Esophagus (tissue), 2 donors: Measurements from ENCODE around the gene RXRA. TPM values are rescaled to one million over a fixed set of nuclear protein-coding genes. Genes with fewer than 3 reads are reported as not detected.
A peak's percentile ranks its signal among the peaks of the same experiment; 100 is the strongest.

Experiments used
- H3K27ac ChIP-seq, 2 donors: one replicate each; pipeline ENCODE4 v1.5.1; 2013; ENCODE audit warnings: low read depth in 2 of 2, mild to moderate bottlenecking in 2 of 2, inconsistent platforms in 1 of 2, low read length in 1 of 2, moderate library complexity in 1 of 2
- H3K27me3 ChIP-seq, 2 donors: one replicate each; pipeline ENCODE4 v1.6.1; 2013; ENCODE audit warnings: low read length in 2 of 2, control low read depth in 1 of 2, mild to moderate bottlenecking in 1 of 2; ENCODE audit not compliant: insufficient read depth in 2 of 2, control insufficient read depth in 1 of 2
- H3K36me3 ChIP-seq, 2 donors: one replicate each; pipeline ENCODE4 v1.6.1; 2013; ENCODE audit warnings: low read length in 1 of 2; ENCODE audit not compliant: control insufficient read depth in 2 of 2, insufficient read depth in 2 of 2
- H3K4me1 ChIP-seq, 2 donors: one replicate each; pipeline ENCODE4 v1.6.1; 2013; ENCODE audit warnings: low read length in 1 of 2; ENCODE audit not compliant: control insufficient read depth in 2 of 2, insufficient read depth in 2 of 2
- H3K4me3 ChIP-seq, 2 donors: one replicate each; pipeline ENCODE4 v1.5.1; 2013; ENCODE audit warnings: low read length in 2 of 2, mild to moderate bottlenecking in 2 of 2, low read depth in 1 of 2, moderate library complexity in 1 of 2
- H3K9me3 ChIP-seq, 2 donors: one replicate each; pipeline ENCODE4 v1.6.1; 2013; ENCODE audit warnings: mild to moderate bottlenecking in 2 of 2, low read depth in 1 of 2, low read length in 1 of 2, moderate library complexity in 1 of 2; ENCODE audit not compliant: control insufficient read depth in 2 of 2, insufficient read depth in 1 of 2
- WGBS, 2 donors: extraction: QIAGEN DNeasy Blood & Tissue Kit; methylation state at CpG; one replicate each; pipeline ENCODE4 v1.1.7; 2013; 5-methylcytosine and 5-hydroxymethylcytosine counted together
- polyA plus RNA-seq, 2 donors: library from polyadenylated mRNA; stranded (reverse); fragments of 200-250 nt; gene quantifications; one replicate each; pipeline ENCODE4 v1.2.3, GENCODE V29; 2013
- donor health status: healthy with polysubstance abuse.
- donor health status: Bipolar disorder and iron deficiency.

The RXRA gene
- polyA plus RNA-seq, 2 donors: 31.4 to 63.4 TPM

GRCh38 chr9:134358026-134358661, 31.9 kb downstream of the RXRA start:
- H3K4me1 ChIP-seq: peaks cover 41 to 69% of the 10 kb centered on the region in 2 donors
- H3K27me3 ChIP-seq: no peaks in the 10 kb centered on the region
- H3K4me3 ChIP-seq: no peak overlapping the region
- WGBS, 2 donors: 59 to 72% methylated on average over 16 of the region's 16 CpGs
- H3K27ac ChIP-seq: peak overlapping the region; percentile 97 to 98
- H3K36me3 ChIP-seq: no peaks in the 10 kb centered on the region
- no peaks in the 10 kb centered on the region for H3K9me3 ChIP-seq

- H3K27ac ChIP-seq: peak overlapping the region; percentile 97 to 98
- peaks cover 39 to 69% of the 10 kb centered on the region in 2 donors for H3K4me1 ChIP-seq
- H3K36me3 ChIP-seq: no peaks in the 10 kb centered on the region
- no peaks in the 10 kb centered on the region for H3K9me3 ChIP-seq
- 46 to 48% methylated on average over 17 of the region's 17 CpGs for WGBS, 2 donors
- no peaks in the 10 kb centered on the region for H3K27me3 ChIP-seq
- H3K4me3 ChIP-seq: no peak overlapping the region
Measured at GRCh38 chr9:134358662-134359319, 32.5 kb downstream of the RXRA start.

- Histone ChIP-seq H3K27ac (peak overlapping the region in 1 of 2 donors; percentile 97), H3K4me3 (no peak overlapping the region), H3K27me3 (no peaks in the 10 kb centered on the region), H3K9me3 (no peaks in the 10 kb centered on the region), H3K4me1 (peaks cover 41 to 66% of the 10 kb centered on the region in 2 donors), H3K36me3 (no peaks in the 10 kb centered on the region)
- WGBS, 2 donors: 78 to 80% methylated on average over 20 to 23 of the region's 23 CpGs
Measured at GRCh38 chr9:134359493-134360179, 33.4 kb downstream of the RXRA start.

GRCh38 chr9:134360180-134360759, 34.0 kb downstream of the RXRA start:
- whole genome bisulfite sequencing, 2 donors: 80 to 82% methylated on average over 29 to 30 of the region's 30 CpGs
- no peak overlapping the region for H3K4me3 ChIP-seq
- H3K9me3 ChIP-seq: no peaks in the 10 kb centered on the region
- no peaks in the 10 kb centered on the region for H3K36me3 ChIP-seq
- H3K4me1 ChIP-seq: peaks cover 45 to 62% of the 10 kb centered on the region in 2 donors
- peak overlapping the region in 1 of 2 donors; percentile 56 for H3K27ac ChIP-seq
- no peaks in the 10 kb centered on the region for H3K27me3 ChIP-seq

GRCh38 chr9:134360897-134361296, 34.6 kb downstream of the RXRA start:
- no peak overlapping the region for H3K27ac ChIP-seq
- H3K4me1 ChIP-seq: peaks cover 48 to 63% of the 10 kb centered on the region in 2 donors
- no peaks in the 10 kb centered on the region for H3K36me3 ChIP-seq
- H3K27me3 ChIP-seq: no peaks in the 10 kb centered on the region
- H3K9me3 ChIP-seq: no peaks in the 10 kb centered on the region
- no peak overlapping the region for H3K4me3 ChIP-seq
- 57 to 66% methylated on average over 13 to 14 of the region's 14 CpGs for WGBS, 2 donors

GRCh38 chr9:134361426-134361825, 35.2 kb downstream of the RXRA start:
- H3K36me3 ChIP-seq: no peaks in the 10 kb centered on the region
- H3K27me3 ChIP-seq: no peaks in the 10 kb centered on the region
- H3K9me3 ChIP-seq: no peaks in the 10 kb centered on the region
- H3K4me1 ChIP-seq: peaks cover 48 to 64% of the 10 kb centered on the region in 2 donors
- H3K4me3 ChIP-seq: no peak overlapping the region
- 75 to 86% methylated on average over 16 of the region's 16 CpGs for WGBS, 2 donors
- peak overlapping the region in 1 of 2 donors; percentile 16 for H3K27ac ChIP-seq

GRCh38 chr9:134361843-134362414, 35.7 kb downstream of the RXRA start:
- Histone ChIP-seq H3K27ac (peak overlapping the region in 1 of 2 donors; percentile 16), H3K4me1 (peaks cover 48 to 64% of the 10 kb centered on the region in 2 donors), H3K36me3 (no peaks in the 10 kb centered on the region), H3K9me3 (no peaks in the 10 kb centered on the region), H3K27me3 (no peaks in the 10 kb centered on the region), H3K4me3 (no peak overlapping the region)
- WGBS, 2 donors: 88 to 94% methylated on average over 15 of the region's 15 CpGs

GRCh38 chr9:134363450-134363849, 37.2 kb downstream of the RXRA start:
- H3K27me3 ChIP-seq: no peaks in the 10 kb centered on the region
- H3K36me3 ChIP-seq: peaks cover 0 to 2% of the 10 kb centered on the region in 2 donors
- WGBS, 2 donors: 60% methylated on average over 16 of the region's 16 CpGs
- peaks cover 49 to 66% of the 10 kb centered on the region in 2 donors for H3K4me1 ChIP-seq
- H3K27ac ChIP-seq: peak overlapping the region; percentile 48 to 66
- no peak overlapping the region for H3K4me3 ChIP-seq
- no peaks in the 10 kb centered on the region for H3K9me3 ChIP-seq

GRCh38 chr9:134364391-134365114, 38.3 kb downstream of the RXRA start:
- Histone ChIP-seq H3K27ac (peak overlapping the region in 1 of 2 donors; percentile 98), H3K4me1 (peaks cover 40 to 63% of the 10 kb centered on the region in 2 donors), H3K27me3 (no peaks in the 10 kb centered on the region), H3K4me3 (no peak overlapping the region), H3K9me3 (no peaks in the 10 kb centered on the region), H3K36me3 (peaks cover 0 to 2% of the 10 kb centered on the region in 2 donors)
- 72 to 86% methylated on average over 13 of the region's 13 CpGs for WGBS, 2 donors
